ENCODE measurements around the gene SORCS2. TPM values are rescaled to one million over a fixed set of nuclear protein-coding genes. Genes with fewer than 3 reads are reported as not detected.

Gene SORCS2
- total RNA-seq, 2 experiments from 2014 or later, result 0.03 TPM; not detected in 1

DNA sequence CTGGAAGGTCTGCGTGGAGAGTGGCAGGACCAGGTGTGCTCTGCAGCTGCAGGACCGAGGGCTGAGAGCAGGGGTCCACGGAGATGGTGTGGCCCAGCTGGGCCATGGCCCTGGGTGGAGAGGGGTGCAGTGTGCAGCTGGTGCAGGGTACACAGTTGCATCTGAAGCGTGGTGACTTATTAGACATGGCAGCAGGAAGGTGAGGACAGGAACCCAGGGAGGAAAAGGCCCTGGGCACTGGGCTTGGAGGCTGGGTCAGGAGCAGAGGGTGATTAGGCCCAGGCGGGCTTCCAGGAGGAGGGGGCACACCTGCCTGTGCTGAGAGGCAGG, 457.0 kb downstream of the SORCS2 start:
- H3K9me2 ChIP-seq (ENCODE audit: insufficient read depth, low read length), result no peaks in the 10 kb centered on the region
- H3K4me3 ChIP-seq (ENCODE audit: low read depth, low read length, poor library complexity, severe bottlenecking), result no peak overlapping the region
- peak overlapping the region; percentile 80 for H3K27ac ChIP-seq (ENCODE audit: low read depth, low read length, poor library complexity, severe bottlenecking)
- no TSS peak for BruUV-seq (replicated peaks)
- peak; percentile 2 for DNase-seq (ENCODE audit: low spot score)
- no peaks in the 10 kb centered on the region for H4K20me1 ChIP-seq (ENCODE audit: insufficient read depth, low read length)
- H3K4me1 ChIP-seq (ENCODE audit: insufficient read depth, low read length, poor library complexity, severe bottlenecking), result peaks cover 31% of the 10 kb centered on the region
- no peaks in the 10 kb centered on the region for H3K79me2 ChIP-seq (ENCODE audit: insufficient read depth, low read depth, low read length)
- H2AFZ ChIP-seq (ENCODE audit: low read length), result peak overlapping the region; percentile 96
- H3K9me3 ChIP-seq (ENCODE audit: low read length), result no peaks in the 10 kb centered on the region
- ChIA-PET POLR2A (no interaction called here), CTCF (ENCODE audit: unreplicated experiment) (no interaction called here)
- TF ChIP-seq, protein P1, sequence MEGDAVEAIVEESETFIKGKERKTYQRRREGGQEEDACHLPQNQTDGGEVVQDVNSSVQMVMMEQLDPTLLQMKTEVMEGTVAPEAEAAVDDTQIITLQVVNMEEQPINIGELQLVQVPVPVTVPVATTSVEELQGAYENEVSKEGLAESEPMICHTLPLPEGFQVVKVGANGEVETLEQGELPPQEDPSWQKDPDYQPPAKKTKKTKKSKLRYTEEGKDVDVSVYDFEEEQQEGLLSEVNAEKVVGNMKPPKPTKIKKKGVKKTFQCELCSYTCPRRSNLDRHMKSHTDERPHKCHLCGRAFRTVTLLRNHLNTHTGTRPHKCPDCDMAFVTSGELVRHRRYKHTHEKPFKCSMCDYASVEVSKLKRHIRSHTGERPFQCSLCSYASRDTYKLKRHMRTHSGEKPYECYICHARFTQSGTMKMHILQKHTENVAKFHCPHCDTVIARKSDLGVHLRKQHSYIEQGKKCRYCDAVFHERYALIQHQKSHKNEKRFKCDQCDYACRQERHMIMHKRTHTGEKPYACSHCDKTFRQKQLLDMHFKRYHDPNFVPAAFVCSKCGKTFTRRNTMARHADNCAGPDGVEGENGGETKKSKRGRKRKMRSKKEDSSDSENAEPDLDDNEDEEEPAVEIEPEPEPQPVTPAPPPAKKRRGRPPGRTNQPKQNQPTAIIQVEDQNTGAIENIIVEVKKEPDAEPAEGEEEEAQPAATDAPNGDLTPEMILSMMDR (conservative IDR thresholded peaks at IDR 0.05; ENCODE audit: low read length), result no peak
- TF ChIP-seq EZH2phosphoT487 (IDR thresholded peaks at IDR 0.05; ENCODE audit: borderline replicate concordance, low read depth, low read length), result no peak
- peak overlapping the region; percentile 59 for H3K4me2 ChIP-seq (ENCODE audit: low read length)
- no peaks in the 10 kb centered on the region for H3K36me3 ChIP-seq (ENCODE audit: insufficient read depth, low read length)
- intact Hi-C loops (cut with micrococcal nuclease; ENCODE audit: unreplicated experiment), result loop anchor here (5.0 to 10.0 kb wide), 2 partner anchors 112 to 965 kb away; no protein-coding TSS in a partner anchor

DNA sequence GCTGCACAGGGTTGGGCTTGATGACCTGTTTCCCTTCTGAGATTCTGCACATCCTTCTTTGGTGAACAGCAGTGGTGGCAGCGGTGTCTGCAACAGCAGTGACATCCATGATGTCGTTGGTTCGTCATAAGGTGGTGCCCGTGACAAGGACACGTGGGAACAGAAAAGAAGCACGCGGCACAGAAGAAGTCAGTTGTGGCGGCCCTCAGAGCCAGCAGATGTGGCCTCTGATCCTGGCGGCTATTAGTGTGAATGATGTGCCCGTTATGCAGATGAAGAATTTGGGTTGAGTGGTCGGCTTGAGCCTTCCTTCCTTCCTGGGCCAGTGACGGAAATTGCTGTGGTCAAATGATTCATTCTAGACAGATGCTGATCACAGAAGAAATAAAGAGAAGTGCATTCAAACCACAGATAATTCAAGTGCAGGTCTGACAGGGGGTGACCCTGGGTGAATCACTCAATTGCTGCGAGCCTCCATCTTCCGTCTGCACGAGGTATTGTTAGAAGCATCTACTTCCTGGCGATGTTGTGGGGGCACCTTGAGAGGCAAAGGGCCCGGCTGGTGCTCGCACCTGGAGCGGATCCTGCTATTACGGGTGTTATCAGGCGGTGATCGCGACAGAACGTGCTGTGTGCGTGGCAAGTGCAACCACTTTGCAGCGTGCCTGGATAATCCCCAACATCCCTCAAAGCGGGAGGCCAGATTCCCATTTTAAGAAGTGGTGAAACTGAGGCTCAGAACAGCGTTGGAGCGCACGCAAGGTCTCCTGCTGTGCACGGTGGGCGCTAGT, 457.6 kb downstream of the SORCS2 start:
- TF ChIP-seq EZH2phosphoT487 (IDR thresholded peaks at IDR 0.05; ENCODE audit: borderline replicate concordance, low read depth, low read length), result no peak
- TF ChIP-seq, protein P1 (conservative IDR thresholded peaks at IDR 0.05; ENCODE audit: low read length), result 0 out of 2 replicates have a peak, but pooled peaks have one; percentile 15
- peak overlapping the region; percentile 80 for H3K27ac ChIP-seq (ENCODE audit: low read depth, low read length, poor library complexity, severe bottlenecking)
- H3K9me3 ChIP-seq (ENCODE audit: low read length), result no peaks in the 10 kb centered on the region
- H3K79me2 ChIP-seq (ENCODE audit: insufficient read depth, low read depth, low read length), result no peaks in the 10 kb centered on the region
- ChIA-PET CTCF (ENCODE audit: unreplicated experiment) (no interaction called here), POLR2A (no interaction called here)
- H3K4me1 ChIP-seq (ENCODE audit: insufficient read depth, low read length, poor library complexity, severe bottlenecking), result peaks cover 31% of the 10 kb centered on the region
- H3K9me2 ChIP-seq (ENCODE audit: insufficient read depth, low read length), result no peaks in the 10 kb centered on the region
- peak overlapping the region; percentile 96 for H2AFZ ChIP-seq (ENCODE audit: low read length)
- no TSS peak for BruUV-seq (replicated peaks)
- no peaks in the 10 kb centered on the region for H4K20me1 ChIP-seq (ENCODE audit: insufficient read depth, low read length)
- DNase-seq (ENCODE audit: low spot score), result peak; percentile 67
- peak overlapping the region; percentile 15 for H3K4me3 ChIP-seq (ENCODE audit: low read depth, low read length, poor library complexity, severe bottlenecking)
- peak overlapping the region; percentile 59 for H3K4me2 ChIP-seq (ENCODE audit: low read length)
- intact Hi-C loops (cut with micrococcal nuclease; ENCODE audit: unreplicated experiment), result loop anchor here (5.0 to 10.0 kb wide), 3 partner anchors 113 to 965 kb away; no protein-coding TSS in a partner anchor
- H3K36me3 ChIP-seq (ENCODE audit: insufficient read depth, low read length), result no peaks in the 10 kb centered on the region

Data from OCI-LY7 (cell line).